HepG2 (cell line): ENCODE results near the gene R3HCC1L.

Experiments used
- CENPX ChIP-seq: sonication (generic); formaldehyde crosslinking; IDR thresholded peaks from 2 replicates; pipeline ENCODE4 v1.9.0; 2021; ENCODE audit warnings: mild to moderate bottlenecking, missing genetic modification reagents, moderate library complexity
- JUN ChIP-seq: sonication (generic); formaldehyde crosslinking; IDR thresholded peaks from 2 replicates; pipeline ENCODE4 v1.4.0; 2020; ENCODE audit warnings: mild to moderate bottlenecking, missing genetic modification reagents
- KDM1A ChIP-seq: IDR thresholded peaks from 2 replicates; pipeline ENCODE4 v1.6.1; 2016; ENCODE audit warnings: missing compliant biosample characterization
- POLR2A ChIP-seq, 2 experiments: IDR thresholded peaks; 2 replicates each; pipeline ENCODE4 v1.6.1; 2011; ENCODE audit warnings: low read depth in 2 of 2, low read length in 2 of 2, mild to moderate bottlenecking in 1 of 2, moderate library complexity in 1 of 2; ENCODE audit not compliant: insufficient read depth in 1 of 2
- RXRB ChIP-seq: IDR thresholded peaks from 2 replicates; pipeline ENCODE4 v1.6.1; 2016; ENCODE audit warnings: borderline replicate concordance, missing genetic modification reagents, missing compliant biosample characterization
- TOE1 ChIP-seq: sonication (generic); formaldehyde crosslinking; IDR thresholded peaks from 2 replicates; pipeline ENCODE4 v1.4.0; 2020; ENCODE audit warnings: mild to moderate bottlenecking, missing genetic modification reagents
- ZKSCAN5 ChIP-seq: sonication (generic); formaldehyde crosslinking; IDR thresholded peaks from 2 replicates; pipeline ENCODE4 v1.5.1; 2020; ENCODE audit warnings: mild to moderate bottlenecking, missing genetic modification reagents
- ZNF777 ChIP-seq: sonication (generic); formaldehyde crosslinking; IDR thresholded peaks from 2 replicates; pipeline ENCODE4 v1.4.0; 2020; ENCODE audit warnings: missing genetic modification reagents
- TF ChIP-seq, protein P1 (sequence below): sonication (generic); formaldehyde crosslinking; IDR thresholded peaks from 2 replicates; pipeline ENCODE4 v1.5.0; 2020; ENCODE audit warnings: mild to moderate bottlenecking, missing genetic modification reagents, moderate library complexity
- TF ChIP-seq, protein P2 (sequence below): sonication (generic); formaldehyde crosslinking; IDR thresholded peaks from 2 replicates; pipeline ENCODE4 v1.8.0; 2022; ENCODE audit warnings: missing genetic modification reagents, low read depth, mild to moderate bottlenecking, borderline replicate concordance
- TF ChIP-seq, protein P3 (sequence below): sonication (generic); formaldehyde crosslinking; IDR thresholded peaks from 2 replicates; pipeline ENCODE4 v1.5.1; 2020; ENCODE audit warnings: mild to moderate bottlenecking, missing genetic modification reagents, borderline replicate concordance

DNA sequence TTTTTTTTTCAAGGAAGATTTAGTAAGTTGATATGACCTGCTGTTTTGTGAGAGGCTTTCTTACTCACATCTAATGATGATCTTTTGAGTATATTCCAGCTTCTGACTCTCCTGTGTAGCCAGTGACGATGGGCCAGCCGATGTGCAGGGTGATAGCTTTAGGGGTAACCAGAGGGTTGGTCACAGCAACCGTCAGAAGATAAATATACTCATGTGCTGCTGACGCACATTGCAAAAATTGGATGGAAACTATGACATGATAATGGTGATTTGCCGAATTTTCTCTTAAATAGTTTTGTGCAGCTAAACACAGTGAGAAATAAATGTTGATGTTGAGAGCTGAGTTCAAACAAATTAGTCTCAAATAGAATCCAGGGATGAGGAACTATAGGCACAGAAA is 29.5 kb downstream of the R3HCC1L start:
- TF ChIP-seq, protein P1, sequence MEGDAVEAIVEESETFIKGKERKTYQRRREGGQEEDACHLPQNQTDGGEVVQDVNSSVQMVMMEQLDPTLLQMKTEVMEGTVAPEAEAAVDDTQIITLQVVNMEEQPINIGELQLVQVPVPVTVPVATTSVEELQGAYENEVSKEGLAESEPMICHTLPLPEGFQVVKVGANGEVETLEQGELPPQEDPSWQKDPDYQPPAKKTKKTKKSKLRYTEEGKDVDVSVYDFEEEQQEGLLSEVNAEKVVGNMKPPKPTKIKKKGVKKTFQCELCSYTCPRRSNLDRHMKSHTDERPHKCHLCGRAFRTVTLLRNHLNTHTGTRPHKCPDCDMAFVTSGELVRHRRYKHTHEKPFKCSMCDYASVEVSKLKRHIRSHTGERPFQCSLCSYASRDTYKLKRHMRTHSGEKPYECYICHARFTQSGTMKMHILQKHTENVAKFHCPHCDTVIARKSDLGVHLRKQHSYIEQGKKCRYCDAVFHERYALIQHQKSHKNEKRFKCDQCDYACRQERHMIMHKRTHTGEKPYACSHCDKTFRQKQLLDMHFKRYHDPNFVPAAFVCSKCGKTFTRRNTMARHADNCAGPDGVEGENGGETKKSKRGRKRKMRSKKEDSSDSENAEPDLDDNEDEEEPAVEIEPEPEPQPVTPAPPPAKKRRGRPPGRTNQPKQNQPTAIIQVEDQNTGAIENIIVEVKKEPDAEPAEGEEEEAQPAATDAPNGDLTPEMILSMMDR (CRISPR knock-in tag) = no peak
- TF ChIP-seq KDM1A (CRISPR knock-in tag) (no peak), POLR2A (IDR thresholded peaks at IDR 0.05; ENCODE audit: insufficient read depth in 1 of 2, low read depth in 2 of 2, low read length in 2 of 2) (no peak), ZNF777 (CRISPR knock-in tag) (no peak), ZKSCAN5 (no peak), JUN (CRISPR knock-in tag) (no peak), CENPX (CRISPR knock-in tag) (no peak), TOE1 (CRISPR knock-in tag) (no peak), RXRB (CRISPR knock-in tag) (no peak)
- TF ChIP-seq, protein P2, sequence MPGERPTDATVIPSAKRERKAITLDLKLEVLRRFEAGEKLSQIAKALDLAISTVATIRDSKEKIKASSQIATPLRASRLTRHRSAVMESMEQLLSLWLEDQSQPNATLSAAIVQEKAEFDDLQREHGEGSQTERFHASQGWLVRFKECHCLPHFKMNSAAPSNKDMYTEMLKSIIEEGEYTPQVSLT = no peak
- TF ChIP-seq, protein P3, sequence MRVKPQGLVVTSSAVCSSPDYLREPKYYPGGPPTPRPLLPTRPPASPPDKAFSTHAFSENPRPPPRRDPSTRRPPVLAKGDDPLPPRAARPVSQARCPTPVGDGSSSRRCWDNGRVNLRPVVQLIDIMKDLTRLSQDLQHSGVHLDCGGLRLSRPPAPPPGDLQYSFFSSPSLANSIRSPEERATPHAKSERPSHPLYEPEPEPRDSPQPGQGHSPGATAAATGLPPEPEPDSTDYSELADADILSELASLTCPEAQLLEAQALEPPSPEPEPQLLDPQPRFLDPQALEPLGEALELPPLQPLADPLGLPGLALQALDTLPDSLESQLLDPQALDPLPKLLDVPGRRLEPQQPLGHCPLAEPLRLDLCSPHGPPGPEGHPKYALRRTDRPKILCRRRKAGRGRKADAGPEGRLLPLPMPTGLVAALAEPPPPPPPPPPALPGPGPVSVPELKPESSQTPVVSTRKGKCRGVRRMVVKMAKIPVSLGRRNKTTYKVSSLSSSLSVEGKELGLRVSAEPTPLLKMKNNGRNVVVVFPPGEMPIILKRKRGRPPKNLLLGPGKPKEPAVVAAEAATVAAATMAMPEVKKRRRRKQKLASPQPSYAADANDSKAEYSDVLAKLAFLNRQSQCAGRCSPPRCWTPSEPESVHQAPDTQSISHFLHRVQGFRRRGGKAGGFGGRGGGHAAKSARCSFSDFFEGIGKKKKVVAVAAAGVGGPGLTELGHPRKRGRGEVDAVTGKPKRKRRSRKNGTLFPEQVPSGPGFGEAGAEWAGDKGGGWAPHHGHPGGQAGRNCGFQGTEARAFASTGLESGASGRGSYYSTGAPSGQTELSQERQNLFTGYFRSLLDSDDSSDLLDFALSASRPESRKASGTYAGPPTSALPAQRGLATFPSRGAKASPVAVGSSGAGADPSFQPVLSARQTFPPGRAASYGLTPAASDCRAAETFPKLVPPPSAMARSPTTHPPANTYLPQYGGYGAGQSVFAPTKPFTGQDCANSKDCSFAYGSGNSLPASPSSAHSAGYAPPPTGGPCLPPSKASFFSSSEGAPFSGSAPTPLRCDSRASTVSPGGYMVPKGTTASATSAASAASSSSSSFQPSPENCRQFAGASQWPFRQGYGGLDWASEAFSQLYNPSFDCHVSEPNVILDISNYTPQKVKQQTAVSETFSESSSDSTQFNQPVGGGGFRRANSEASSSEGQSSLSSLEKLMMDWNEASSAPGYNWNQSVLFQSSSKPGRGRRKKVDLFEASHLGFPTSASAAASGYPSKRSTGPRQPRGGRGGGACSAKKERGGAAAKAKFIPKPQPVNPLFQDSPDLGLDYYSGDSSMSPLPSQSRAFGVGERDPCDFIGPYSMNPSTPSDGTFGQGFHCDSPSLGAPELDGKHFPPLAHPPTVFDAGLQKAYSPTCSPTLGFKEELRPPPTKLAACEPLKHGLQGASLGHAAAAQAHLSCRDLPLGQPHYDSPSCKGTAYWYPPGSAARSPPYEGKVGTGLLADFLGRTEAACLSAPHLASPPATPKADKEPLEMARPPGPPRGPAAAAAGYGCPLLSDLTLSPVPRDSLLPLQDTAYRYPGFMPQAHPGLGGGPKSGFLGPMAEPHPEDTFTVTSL (CRISPR knock-in tag) = no peak
